Activated T-cell treated with anti-CD3 and anti-CD28 coated beads for 4 hours (primary cell): Measurements from ENCODE around the gene APBB2.

Experiments
- DNase-seq: peaks from one replicate; pipeline ENCODE4 v3.0.0-alpha.2; 2020

The APBB2 gene

DNA sequence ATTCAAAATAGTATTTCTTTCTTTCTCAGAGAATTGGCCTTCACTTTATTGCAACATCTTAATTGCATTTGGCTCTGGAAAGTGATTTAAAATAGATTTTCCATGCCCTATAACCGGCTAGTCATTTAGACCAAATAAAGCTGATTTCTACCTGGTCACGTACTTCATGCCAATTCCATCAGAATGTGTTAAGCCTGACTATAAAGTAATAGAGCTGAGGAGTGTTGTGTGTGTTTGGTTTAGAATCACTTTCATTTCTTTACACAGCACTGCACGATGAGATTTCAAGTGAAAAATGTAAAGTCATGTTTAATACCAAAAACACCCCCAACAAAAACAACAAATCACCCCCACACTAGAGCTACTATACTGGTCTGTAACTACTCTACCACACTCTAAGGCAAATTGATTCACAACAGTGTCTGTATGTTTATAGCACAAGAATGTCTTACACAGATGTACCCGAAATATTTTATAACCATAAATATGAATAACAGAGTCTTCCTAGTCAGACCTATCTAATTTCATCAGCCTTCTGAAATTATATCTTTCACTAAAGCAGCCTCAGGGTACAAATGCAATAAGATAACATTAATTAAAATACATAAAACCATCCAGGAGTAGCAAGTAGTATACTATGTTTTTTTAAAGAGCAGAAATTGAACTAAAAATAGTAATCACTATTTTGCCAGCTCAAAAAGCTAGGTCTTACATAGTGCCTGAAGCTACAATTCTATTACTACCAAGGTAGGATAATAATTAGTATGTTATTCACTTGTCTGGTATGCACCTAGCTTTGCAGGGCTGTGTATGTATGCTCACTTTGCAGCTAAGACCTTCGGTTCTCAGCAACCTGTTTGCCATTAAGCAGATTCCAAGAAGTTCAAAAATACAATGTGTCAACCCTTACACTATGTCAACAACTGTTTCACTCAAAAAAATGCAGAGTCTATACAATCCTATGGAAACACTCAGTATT lies 28.4 kb downstream of the APBB2 start:
- no peak for DNase-seq

DNA sequence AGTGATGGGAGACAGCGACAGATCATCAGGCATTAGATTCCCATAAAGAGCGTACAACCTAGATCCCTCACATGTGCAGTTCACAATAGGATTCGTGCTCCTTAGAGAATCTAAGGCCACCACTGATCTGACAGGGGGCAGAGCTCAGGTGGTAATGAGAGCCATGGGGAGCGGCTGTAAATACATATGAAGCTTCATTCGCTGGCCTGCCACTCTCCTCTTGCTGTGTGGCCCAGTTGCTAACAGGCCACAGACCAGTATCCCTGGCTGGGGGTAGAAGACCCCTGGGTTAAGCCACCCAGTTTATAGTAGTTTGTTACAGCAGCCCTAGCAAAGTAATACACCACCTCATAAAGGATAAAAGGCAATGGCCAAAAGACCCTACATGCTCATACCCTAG lies 30.3 kb downstream of the APBB2 start:
- no peak for DNase-seq

DNA sequence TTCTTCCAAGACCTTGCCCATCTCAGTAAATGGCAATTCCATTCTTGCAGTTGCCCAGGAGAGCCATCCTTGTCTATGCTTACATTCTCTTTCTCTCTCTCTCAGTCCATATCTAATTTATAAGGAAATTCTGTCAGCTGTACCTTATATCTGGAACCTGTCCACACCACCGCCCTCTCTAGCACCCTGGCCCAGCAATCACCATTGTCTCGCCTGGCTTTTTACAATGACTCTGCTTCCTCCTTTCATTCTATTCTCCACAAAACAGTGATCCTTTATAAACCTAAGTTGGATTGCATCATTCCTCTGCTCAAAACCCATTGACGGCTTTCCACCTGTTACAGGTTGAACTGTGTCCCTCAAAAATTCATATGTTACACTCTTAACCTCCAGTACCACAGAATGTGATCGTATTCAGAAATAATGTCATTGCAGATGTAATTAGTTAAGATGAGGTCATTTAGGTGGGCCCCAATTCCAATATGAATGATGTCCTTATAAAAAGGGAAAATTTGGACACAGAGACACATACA lies 31.3 kb downstream of the APBB2 start:
- DNase-seq, result no peak

DNA sequence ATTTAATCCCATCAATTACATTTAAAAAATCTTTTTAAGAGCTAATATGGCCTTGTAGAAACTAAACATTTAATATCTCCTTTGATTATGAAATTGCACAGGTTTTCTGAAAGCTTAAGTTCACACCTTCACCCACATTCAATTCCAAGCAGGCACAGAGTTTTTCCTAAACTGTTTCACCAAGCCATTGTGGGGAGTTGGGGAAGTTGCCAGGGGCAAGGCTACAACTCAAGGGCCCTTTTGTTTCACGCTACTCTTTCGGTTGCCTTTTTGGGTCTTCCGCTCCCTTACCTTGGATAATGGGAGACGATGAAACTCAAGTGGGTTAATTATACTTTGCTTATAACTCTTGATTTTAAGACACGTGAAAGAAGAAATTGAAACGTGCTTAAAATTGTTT lies 33.3 kb downstream of the APBB2 start:
- DNase-seq, result no peak

DNA sequence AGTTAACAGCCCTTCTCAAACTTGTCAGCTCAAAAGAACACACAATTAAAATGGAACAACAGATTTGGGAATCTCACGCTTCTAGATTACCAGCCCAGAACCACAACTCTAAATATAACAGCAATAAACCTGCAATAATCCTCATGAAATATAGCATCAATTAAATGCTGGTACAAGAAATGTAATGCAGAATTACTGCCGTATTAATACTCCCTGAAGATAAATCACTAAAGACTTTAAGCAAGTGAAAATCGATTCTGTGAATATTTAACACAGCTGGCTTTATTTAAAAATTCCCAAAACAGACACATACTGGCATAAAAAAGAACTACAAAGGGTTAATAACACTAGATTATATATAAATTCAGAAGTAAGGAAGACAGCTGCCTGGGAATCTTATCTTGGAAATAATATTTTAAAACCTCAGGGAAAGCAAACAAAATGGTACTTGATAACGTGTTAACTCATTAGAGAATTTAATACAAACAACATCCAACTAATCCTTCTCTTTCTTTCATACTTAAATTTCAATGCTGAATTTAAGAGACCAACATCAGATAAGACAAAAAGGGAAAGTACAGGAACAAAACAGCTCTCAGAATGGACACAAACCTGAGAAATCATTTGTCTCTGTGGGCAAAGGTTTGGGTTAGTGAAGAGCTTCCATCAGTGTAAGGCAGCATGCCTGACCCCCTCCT lies 34.7 kb downstream of the APBB2 start:
- no peak for DNase-seq

DNA sequence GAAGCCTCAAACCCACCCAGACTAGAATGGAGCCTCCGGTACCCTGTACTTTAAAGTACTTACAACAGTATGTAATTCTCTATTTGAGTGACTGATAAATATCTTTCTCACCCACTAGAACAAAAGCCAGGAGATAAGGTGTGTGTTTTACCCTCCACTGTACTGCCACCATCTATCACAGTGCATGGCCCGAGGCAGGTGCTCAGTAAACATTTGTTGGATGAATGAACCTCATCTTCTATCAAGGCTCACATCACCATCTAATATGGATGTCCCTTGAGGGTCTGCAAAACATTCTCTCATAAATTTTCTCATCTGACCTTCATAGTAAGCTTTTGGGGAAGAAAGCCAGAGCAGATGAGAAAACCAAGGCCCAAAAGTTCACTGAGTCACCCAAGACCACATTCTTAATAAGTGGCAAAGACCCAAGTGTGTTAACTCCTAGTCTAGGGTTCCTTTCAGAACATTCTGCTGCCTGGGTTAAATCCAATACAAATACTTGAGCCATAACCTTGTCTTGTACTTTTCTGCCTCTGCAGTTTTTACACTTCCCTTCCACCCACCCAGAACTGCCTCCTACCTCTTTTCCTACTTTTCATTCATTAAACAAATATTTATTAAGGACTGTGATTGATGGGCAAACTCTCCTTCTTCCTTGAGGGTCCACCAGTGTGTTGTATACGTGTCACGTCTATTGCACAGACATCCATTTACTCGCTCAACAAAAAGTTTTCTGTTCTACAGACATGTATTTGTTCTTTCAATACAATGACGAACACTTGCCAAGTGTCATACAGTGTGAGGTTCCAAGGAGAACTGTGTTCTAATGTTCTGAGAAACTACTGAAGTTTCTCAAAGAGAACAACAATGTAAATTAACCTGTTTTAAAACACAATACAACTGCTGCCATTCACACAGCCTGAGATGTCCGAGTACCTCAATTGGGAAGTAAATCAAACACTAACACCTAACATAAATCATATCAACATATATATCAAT lies 35.7 kb downstream of the APBB2 start:
- no peak for DNase-seq

DNA sequence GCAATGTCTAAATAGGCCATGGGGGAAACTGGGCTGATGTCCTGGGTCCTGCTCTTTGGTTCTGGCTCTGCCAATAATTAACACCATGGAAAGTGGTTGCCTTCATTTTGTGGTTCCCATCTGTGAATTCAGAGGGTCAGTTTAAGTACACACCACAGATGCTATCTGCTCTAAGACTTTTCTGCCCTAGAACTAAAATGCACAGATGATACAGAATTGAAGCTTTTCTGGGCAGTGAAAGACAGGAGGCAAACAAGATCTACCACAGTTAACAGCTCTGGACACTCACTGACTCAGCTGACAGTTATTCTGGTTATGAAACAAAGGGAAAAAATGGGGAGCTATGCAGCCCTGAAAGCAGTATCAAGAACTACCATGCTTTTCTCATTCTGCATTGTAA lies 37.3 kb downstream of the APBB2 start:
- no peak for DNase-seq

DNA sequence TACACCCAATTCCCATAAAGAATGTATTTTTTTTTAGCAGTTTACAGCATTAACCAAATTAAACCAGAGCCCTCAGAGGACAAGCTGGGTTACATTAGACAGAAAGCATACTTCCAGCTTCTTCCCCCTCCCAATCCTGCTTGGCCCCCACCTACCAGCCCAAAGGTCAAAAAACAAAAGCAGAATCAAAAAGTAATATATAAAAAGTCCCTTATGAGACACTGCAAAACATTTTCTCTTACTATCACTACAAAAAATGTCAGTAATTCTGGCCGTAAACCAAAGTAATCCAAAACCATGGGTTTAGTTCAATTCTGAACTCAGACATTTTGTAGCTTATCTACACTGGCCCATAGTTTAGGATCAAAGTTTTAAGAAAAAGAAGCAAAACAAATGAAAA lies 38.0 kb downstream of the APBB2 start:
- no peak for DNase-seq

DNA sequence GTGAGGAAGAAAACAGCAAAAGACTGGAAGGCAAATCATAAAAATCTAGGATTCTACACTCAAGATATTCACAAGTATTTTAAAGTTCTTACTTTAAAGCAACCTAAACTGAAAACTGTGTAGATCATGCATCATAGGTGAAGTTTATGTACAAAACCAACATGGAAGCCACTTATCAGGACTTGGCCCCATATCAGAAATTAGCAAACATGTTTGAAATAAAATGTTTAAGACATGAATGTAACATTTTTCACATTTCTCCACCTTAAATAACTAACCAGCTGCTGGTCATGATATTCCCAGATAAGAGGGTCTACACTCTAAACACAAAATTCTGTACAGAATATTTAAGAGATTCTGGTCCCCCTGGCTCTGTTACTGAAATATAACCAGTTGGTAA lies 38.5 kb downstream of the APBB2 start:
- DNase-seq, result no peak

DNA sequence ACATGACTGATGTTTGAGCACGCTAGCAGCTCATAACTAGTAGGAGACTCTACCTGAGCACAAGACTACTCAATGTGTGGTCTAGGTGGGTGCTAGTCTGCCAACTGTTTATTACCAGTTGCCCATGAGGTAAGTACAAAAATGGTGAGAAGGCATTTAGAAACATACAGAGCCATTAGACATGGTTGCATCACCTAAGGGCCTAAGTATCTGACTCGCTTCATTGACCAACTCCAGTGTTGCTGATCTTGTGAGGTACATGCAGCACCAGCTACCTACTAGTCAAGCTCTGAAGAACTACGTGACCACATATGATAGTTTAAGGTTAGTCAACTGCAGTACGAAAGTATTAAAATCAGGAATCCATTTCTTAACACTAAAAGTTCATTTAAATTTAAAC lies 39.9 kb downstream of the APBB2 start:
- DNase-seq, result no peak

DNA sequence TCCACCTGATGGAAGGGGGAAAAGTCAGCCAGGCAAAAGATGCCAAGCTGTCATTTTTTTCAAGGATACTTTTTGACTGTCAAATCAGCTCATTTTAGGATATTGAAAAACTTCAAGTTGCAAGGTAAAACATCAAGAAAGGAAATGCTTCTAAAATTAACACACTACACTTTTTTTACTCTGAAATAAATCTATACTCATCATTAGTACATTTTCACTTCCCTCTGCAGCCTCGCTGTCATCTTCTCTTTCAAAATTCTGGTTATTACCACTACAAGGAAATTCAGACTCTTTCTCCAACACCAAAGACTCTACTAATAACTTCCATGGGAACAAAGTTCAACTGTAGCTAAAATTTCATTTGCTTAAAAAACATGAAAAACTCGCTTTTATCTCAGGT lies 41.6 kb downstream of the APBB2 start:
- no peak for DNase-seq

DNA sequence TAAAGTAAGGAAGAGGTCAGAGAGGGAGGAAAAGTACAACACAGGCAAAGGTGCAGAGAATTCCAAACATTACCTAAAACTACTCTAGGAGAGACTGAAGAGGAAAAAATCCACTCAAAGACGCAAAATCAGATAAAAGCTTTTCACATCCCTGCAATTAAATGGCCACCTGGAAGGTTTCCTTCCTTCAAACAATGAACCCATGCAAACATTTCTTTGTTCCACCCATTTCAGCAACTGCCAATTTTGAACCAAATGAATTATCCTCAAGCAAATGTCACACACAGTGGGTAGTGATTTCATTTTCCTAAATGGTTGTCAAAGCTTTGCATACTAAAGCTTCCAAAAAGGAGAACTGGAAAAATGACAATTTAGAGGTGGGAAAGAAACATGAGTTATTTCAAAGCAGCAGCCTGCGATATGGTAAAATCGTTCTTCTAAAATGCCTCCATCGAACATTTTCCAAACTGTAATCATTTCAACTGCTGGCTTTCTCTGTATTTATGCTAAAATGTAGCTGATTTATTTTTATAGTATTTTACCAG lies 45.0 kb downstream of the APBB2 start:
- DNase-seq, result no peak

DNA sequence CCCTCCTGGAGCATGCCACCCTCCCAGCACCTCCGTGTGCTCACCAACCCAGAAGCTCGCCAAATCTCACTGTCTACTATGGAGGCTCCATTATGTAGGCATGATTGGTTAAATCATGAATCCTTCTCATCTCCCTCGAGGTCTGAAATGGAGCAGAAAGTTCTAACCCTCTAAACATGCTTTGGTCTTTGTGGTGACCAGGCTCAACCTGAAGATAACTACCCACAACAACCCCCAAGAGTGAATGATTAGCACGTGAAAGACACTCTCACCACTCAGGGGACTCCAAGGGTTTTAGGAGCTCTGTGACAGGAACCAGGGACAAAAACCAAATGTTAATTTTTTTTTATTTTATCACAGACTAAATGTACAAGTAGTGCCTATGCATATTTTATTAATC lies 47.2 kb downstream of the APBB2 start:
- no peak for DNase-seq

DNA sequence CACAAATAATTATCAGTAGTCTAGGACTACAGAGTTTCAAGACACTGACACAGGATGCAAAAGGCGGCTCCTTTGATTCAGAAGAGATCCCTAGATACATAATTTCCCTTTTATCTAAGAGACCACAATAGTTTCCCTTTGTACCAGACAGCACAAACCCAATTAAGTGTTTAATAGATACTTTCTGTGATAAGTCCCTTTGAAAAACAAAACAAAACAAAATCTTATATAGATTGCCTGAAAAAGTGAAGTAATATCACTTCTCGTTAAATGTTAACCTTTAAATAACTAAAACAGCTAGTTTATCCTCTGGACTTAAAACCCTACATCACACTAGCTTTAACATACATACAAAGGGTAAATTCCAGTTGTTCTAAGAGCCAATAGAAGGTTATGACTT lies 49.9 kb downstream of the APBB2 start:
- no peak for DNase-seq

DNA sequence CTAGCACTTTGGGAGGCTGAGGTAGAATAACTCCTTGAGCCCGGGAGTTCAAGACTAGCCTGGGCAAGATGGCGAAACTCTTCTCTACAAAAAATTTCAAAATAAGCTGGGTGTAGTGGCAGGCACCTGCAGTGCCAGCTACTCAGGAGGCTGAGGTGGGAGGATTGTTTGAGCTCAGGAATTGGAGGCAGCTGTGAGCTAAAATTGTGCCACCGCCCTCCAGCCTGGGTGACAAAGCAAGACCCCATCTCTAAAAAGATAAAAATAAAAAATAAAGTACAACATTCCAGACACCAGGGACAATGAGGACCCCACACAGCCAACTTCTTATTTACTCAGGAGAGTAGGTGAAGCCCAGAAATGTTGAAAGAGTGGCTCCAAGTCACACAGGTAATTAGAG lies 53.0 kb downstream of the APBB2 start:
- no peak for DNase-seq

DNA sequence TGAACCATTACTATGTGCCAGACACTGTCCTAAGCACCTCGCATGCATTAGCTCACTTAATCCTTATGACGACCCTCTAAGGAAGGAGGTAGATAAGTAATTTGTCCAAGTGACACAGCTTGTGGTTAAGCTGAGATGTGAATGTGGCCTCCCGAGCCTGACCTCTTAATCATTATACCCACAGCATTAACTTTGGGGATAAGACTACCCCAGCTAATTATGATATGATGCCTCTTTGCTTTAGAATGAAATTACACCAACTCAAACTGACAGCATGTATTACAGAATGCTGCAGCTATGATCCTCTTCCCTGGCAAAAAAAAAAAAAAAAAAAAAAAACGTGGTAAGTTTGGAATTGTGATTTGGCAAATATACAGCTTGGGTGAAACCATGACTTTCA lies 53.5 kb downstream of the APBB2 start:
- no peak for DNase-seq

DNA sequence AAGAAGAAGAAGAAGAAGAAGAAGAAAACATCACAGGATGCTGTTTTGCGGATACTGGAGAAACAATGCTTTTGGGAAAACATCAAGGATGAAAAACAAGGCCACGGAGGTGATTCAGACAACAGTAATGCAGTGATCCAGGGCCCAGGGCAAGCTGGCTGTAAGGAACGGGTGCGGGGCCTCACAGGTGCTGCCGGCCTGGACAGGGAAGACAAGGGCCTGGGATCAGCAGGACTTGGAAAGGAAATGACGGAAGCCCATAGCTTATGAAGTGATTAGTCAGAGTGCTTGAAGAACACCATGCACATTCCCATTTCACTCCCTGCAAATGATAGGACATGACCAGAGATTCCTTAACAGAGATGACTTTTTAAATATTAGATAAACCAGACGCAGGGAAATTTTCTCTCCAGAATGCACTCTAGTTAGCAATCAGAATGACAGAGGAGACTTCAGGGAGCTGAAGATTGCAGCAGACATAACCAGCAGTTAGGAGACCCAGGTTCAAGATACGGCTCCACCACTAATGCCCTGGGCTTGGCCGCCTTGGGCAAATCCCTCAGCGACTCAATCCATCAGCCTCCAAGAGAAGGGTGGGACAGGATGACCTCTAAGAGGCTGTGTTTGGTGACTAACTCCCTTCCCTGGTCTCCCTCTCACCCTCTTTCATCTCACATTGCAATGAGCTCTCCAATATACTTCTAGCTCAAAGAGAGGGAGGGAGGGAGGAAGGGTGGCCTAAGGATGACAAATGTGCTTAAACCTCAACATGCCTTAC lies 54.1 kb downstream of the APBB2 start:
- no peak for DNase-seq

DNA sequence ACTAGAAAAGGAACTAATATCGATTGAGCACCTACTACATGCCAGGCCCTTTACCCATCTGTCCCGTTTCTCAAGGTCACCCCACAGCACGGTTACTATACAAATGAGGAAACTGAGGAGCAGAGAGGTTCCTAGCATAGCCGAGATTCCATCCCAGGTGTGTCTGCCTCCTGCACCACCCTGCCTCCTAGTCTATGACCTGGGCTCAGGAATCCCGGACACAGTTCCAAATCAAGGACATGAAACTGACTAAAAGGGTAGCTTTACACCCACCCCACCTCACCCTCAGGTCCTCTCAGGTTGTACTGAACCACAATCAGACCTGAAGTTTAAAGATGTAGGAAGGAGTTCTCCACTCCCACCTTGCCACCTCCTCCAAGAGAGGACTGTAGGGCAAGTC lies 55.6 kb downstream of the APBB2 start:
- DNase-seq, result no peak

DNA sequence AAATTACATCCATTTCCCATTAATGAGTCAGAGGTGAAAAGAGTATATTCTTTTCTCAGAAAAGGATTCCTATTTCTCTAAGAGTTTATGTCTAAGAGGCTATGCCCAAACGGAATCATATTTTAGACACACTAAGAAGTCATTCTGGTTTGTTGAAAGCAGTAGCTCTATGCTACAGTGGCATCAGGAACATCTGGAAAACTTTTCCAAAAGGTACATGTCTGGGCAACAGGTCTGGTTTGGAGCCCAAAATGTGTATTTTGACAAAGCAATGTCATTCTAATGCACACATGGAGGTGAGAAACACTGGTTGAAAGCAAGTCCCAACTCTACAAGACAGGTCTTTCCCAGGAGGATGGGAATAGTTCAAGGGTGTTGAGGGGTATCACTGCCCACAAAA lies 56.1 kb downstream of the APBB2 start:
- no peak for DNase-seq

DNA sequence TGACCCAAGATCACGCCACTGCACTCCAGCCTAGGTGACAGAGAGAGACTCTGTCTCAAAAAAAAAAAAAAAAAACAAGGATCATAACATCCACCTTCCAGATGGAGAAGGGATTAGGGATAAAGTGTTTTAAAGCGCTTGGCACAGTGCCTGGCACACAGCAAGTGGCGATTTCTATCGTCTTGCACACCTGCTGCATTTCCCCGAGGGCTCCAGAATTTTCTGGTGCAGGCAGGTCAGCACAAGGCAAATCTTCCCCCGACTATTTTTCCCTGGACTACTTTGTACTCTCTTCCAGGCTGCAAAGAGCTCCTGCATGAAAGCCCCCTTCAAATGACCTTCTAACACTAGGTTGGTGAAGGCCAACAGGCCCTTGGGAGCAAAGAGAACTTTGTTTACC lies 57.3 kb downstream of the APBB2 start:
- no peak for DNase-seq

DNA sequence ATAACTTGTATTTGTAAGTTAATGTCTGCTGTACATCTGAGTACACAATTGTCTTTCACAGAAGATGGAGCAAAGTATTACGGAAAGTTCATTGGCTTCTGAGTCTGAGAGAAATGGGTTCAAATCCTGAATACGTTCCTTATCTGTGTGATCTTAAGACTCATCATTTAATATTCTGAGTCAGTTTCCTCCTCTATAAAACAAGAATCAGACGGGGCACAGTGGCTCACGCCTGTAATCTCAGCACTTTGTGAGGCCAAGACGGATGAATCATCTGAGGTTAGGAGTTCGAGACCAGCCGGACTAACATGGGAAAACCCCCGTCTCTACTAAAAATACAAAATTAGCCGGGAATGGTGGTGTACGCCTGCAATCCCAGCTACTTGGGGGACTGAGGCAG lies 57.8 kb downstream of the APBB2 start:
- DNase-seq, result no peak
